ENCODE data around the gene SHPK. TPM values are rescaled to one million over a fixed set of nuclear protein-coding genes. Genes with fewer than 3 reads are reported as not detected.

Gene SHPK
- total RNA-seq, 1 donor = 8.6 TPM

- H3K4me3 ChIP-seq (ENCODE audit: low read depth, low read length) = peak overlapping the region; percentile 97
- TF ChIP-seq, protein P1, sequence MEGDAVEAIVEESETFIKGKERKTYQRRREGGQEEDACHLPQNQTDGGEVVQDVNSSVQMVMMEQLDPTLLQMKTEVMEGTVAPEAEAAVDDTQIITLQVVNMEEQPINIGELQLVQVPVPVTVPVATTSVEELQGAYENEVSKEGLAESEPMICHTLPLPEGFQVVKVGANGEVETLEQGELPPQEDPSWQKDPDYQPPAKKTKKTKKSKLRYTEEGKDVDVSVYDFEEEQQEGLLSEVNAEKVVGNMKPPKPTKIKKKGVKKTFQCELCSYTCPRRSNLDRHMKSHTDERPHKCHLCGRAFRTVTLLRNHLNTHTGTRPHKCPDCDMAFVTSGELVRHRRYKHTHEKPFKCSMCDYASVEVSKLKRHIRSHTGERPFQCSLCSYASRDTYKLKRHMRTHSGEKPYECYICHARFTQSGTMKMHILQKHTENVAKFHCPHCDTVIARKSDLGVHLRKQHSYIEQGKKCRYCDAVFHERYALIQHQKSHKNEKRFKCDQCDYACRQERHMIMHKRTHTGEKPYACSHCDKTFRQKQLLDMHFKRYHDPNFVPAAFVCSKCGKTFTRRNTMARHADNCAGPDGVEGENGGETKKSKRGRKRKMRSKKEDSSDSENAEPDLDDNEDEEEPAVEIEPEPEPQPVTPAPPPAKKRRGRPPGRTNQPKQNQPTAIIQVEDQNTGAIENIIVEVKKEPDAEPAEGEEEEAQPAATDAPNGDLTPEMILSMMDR (IDR thresholded peaks at IDR 0.05; ENCODE audit: insufficient read depth, low read depth, low read length) = no peak
- DNase-seq (ENCODE audit: low read depth) = no peak
These were observed 33.0 kb upstream of the SHPK start for GRCh38 chr17:3669085-3669347.

DNA sequence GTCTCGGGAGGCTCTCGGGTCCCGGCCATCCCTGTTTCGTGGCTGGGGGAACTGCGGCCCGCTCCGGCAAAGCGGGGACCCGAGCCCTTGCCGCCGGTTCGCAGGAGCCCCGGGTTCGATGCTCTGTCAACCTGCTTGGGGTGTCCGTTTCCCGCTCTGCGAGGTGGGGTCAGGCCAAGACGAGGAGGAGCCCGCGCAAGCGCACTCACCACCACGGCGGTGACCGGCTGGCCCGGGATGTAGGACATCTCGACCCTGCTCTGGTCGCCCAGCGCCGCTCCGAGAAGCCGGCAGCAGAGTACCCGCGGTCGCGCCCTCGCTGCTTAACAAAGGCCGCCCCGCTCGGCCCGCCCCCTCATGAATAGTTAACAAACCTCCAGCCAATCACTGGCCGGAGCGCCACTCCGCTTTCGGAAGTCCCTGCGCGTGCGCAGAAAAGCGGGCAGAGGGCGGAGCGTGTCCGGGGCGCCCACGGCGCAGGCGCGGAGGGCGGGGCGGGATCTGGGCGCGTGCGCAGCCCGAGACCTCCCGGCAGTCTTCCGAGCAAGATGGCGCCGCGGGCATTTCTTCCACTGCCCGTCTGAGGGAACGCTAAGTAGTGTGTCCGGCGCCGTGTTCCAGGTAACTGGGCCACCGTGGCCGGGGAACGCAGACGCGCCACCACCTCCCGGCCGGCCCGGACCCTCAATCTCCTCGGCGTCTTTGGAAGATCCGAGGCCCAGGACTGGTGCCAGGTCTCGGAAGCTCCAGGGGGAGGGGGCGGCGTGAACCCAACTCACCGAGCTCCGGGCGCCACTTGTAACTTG lies 32.4 kb upstream of the SHPK start, which contains the start of the genes EMC6 and TAX1BP3:
EMC6 (plus strand) TSS at position 534 of the 806 bp plus-strand sequence. CDS start 335 bp downstream, outside the sequence.
TAX1BP3 (minus strand) TSS at position 300 of the 806 bp plus-strand sequence; CDS start at position 248, 52 bp downstream.
- TF ChIP-seq, protein P1 (IDR thresholded peaks at IDR 0.05; ENCODE audit: insufficient read depth, low read depth, low read length) = no peak
- H3K4me3 ChIP-seq (ENCODE audit: low read depth, low read length) = peak within 1 kb of the TSS; percentile 97
- peak; percentile 98 for DNase-seq (ENCODE audit: low read depth)

GRCh38 chr17:3667366-3668278 lies 31.6 kb upstream of the SHPK start:
- peak overlapping the region; percentile 97 for H3K4me3 ChIP-seq (ENCODE audit: low read depth, low read length)
- DNase-seq (ENCODE audit: low read depth) = peak; percentile 95
- TF ChIP-seq, protein P1 (IDR thresholded peaks at IDR 0.05; ENCODE audit: insufficient read depth, low read depth, low read length) = no peak

DNA sequence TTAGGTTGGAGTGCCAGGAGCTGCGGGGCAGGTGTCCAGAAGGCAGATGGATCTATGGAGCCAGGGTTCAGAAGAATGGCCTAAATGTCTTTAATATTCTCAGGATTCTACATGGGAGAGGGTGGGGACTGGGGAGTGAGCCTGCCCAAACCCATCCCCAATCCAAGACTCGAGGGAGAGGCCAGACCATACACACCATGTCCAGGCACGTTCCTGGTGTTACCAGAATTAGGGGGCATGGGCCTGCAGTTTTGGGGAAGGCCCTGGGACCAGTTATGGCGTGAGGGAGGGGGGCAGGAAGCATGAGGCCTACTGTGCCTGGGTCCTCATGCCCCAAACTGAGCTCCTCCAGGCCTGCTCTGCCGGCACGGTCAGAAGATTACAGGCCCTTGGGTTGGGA lies 30.5 kb upstream of the SHPK start:
- H3K4me3 ChIP-seq (ENCODE audit: low read depth, low read length) = peak overlapping the region; percentile 97
- TF ChIP-seq, protein P1 (IDR thresholded peaks at IDR 0.05; ENCODE audit: insufficient read depth, low read depth, low read length) = no peak
- DNase-seq (ENCODE audit: low read depth) = no peak

DNA sequence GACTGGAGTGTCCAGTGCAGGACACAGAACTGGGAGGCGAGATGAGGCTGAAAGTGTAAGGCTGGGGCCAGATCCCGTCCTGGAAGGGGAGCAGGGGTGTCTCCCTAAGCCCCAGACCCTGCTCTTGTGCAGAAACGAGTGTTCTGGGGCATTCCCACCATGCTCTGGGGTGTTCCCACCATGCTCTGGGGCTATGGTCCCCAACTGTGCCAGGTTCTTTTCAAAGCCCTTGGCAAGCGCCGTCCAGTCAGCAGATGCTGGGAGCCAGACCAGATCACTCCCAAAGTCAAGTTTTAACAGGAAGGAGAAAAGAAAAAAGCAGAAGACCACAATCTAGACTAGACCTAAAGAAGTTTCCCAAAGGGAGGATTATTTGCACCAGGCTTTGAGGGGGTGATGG lies 29.8 kb upstream of the SHPK start:
- H3K4me3 ChIP-seq (ENCODE audit: low read depth, low read length) = no peak overlapping the region
- TF ChIP-seq, protein P1 (IDR thresholded peaks at IDR 0.05; ENCODE audit: insufficient read depth, low read depth, low read length) = no peak
- no peak for DNase-seq (ENCODE audit: low read depth)

DNA sequence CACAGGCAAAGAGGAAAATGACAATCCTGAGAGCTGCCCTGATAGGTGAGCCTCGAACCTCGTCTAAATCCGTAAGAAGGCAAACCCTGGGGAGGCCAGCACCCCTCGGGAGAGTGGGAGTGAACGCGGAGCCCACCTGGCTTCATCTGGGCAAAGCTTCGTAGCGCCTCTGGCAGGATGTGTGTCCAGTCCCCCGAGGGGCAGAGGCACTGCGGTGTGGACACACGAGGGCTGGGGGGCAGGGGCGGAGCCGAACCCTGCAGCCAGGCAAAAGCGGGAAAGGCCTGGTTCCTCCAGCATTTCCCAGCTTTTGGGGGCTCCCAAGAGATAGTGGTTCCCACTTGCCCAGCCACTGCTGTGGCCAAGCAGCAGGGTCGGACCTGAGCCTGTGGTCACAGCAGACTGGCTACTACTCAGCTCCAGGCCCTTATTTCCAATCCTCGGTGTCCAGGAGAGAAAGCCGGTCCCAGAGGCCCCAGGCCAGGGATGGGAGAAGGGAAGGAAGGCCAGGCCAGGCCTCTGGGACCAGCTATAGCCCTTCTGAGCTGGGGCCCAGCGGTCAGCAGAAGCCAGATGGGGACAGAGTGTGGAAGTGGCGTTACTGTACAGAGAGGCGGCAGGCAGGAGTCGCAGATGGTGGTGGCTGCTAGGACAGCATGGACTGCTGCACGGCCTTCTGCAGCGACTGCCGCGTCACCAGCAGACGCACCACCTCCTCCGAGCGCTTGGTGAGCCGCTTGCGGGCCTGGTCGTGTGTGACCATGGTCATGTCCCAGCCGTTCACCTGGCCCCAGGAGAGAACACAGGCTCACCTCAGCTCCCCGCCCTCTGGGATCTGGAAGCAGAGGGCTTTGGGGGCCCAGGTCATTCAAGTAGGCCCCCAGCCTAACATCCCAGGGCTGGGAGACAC lies 27.3 kb upstream of the SHPK start:
- DNase-seq (ENCODE audit: low read depth) = no peak
- no peak overlapping the region for H3K4me3 ChIP-seq (ENCODE audit: low read depth, low read length)
- TF ChIP-seq, protein P1 (IDR thresholded peaks at IDR 0.05; ENCODE audit: insufficient read depth, low read depth, low read length) = no peak

All from fibroblast of villous mesenchyme (primary cell).